CD4-positive, alpha-beta T cell (primary cell): ENCODE measurements around the gene CCL2. TPM values are rescaled to one million over a fixed set of nuclear protein-coding genes. Genes with fewer than 3 reads are reported as not detected.

Source experiments
- ATAC-seq: fragments of 200-7000 bp; cut with Tn5 transposase; one replicate; pipeline ENCODE4 v1.10.0; 2022; ENCODE audit warnings: mild to moderate bottlenecking; ENCODE audit not compliant: poor library complexity
- CTCF ChIA-PET: fragments of 350-600 bp; sonication (Branson Sonifier 250); formaldehyde crosslinking; loops from one replicate; lab custom pipeline; 2021; ENCODE audit warnings: antibody characterized with exemption, inconsistent platforms; lab: Charles Lee
- POLR2A ChIA-PET: fragments of 350-600 bp; sonication (Branson Sonifier 250); formaldehyde crosslinking; loops from one replicate; lab custom pipeline; 2021; ENCODE audit warnings: antibody characterized with exemption, inconsistent platforms; lab: Charles Lee
- DNase-seq, 14 experiments: peaks; one replicate each; pipeline ENCODE4 v3.0.0-alpha.2; 2013 to 2020; ENCODE audit warnings: mixed read lengths in 2 of 14
- H3K27ac ChIP-seq, 2 donors: one replicate each; pipeline versions ENCODE4 v1.5.1 to v1.7.0; 2013; ENCODE audit warnings: low read length in 2 of 2, low read depth in 1 of 2, mild to moderate bottlenecking in 1 of 2
- H3K27me3 ChIP-seq, 2 experiments: 1 replicate in 1 of 2; 2 replicates in 1 of 2; pipeline versions ENCODE4 v1.6.1 to v1.7.0; 2013; ENCODE audit warnings: low read length in 2 of 2, control low read depth in 1 of 2, mild to moderate bottlenecking in 1 of 2, moderate library complexity in 1 of 2; ENCODE audit not compliant: insufficient read depth in 2 of 2, control insufficient read depth in 1 of 2
- H3K36me3 ChIP-seq: one replicate; pipeline ENCODE4 v1.6.1; 2013; ENCODE audit warnings: low read length, control low read depth; ENCODE audit not compliant: insufficient read depth
- H3K4me1 ChIP-seq: one replicate; pipeline ENCODE4 v1.6.1; 2013; ENCODE audit warnings: low read length, control low read depth; ENCODE audit not compliant: insufficient read depth
- H3K4me3 ChIP-seq: one replicate; pipeline ENCODE4 v1.5.1; 2013; ENCODE audit warnings: mild to moderate bottlenecking, low read length, moderate library complexity
- H3K9me3 ChIP-seq, 2 experiments: 1 replicate in 1 of 2; 2 replicates in 1 of 2; pipeline versions ENCODE4 v1.6.1 to v1.7.0; 2013; ENCODE audit warnings: low read length in 2 of 2, mild to moderate bottlenecking in 2 of 2, control low read depth in 1 of 2, moderate library complexity in 1 of 2; ENCODE audit not compliant: control insufficient read depth in 1 of 2, insufficient read depth in 1 of 2
- H3K27ac Mint-ChIP-seq: one replicate; pipeline ENCODE4 v1.8.0; 2020; ENCODE audit warnings: mixed read lengths
- H3K27me3 Mint-ChIP-seq: one replicate; pipeline ENCODE4 v1.8.0; 2021; ENCODE audit warnings: mixed read lengths
- H3K36me3 Mint-ChIP-seq: one replicate; pipeline ENCODE4 v1.8.0; 2021; ENCODE audit warnings: low read depth, mixed read lengths
- H3K4me1 Mint-ChIP-seq: one replicate; pipeline ENCODE4 v1.8.0; 2021; ENCODE audit warnings: low read depth, mixed read lengths
- H3K4me3 Mint-ChIP-seq: one replicate; pipeline ENCODE4 v1.8.0; 2020; ENCODE audit warnings: mild to moderate bottlenecking, mixed read lengths
- H3K9me3 Mint-ChIP-seq: one replicate; pipeline ENCODE4 v1.8.0; 2020; ENCODE audit warnings: mixed read lengths
- intact Hi-C, 2 experiments: fragments of 100-400 bp; cut with DNase I in 1 of 2; cut with micrococcal nuclease in 1 of 2; formaldehyde crosslinking; loops; one replicate each; pipeline versions ENCODE4 v1.15.1 to v1.9.0; 2023 to 2025; cut with DNase I, micrococcal nuclease
- total RNA-seq, 174 experiments: library from RNA in 2 of 174; stranded (reverse) in 2 of 174; gene quantifications; one replicate each; pipeline ENCODE4 v1.2.3 and lab custom pipeline; 2021 to 2026
- TF ChIP-seq, protein P1 (sequence below): fragments of 200-600 bp; IDR thresholded peaks from one replicate; pipeline ENCODE4 v1.8.0; 2022; ENCODE audit warnings: antibody characterized with exemption, mild to moderate bottlenecking

Gene CCL2
- total RNA-seq, 2 experiments from 2014 or later, result not detected

DNA sequence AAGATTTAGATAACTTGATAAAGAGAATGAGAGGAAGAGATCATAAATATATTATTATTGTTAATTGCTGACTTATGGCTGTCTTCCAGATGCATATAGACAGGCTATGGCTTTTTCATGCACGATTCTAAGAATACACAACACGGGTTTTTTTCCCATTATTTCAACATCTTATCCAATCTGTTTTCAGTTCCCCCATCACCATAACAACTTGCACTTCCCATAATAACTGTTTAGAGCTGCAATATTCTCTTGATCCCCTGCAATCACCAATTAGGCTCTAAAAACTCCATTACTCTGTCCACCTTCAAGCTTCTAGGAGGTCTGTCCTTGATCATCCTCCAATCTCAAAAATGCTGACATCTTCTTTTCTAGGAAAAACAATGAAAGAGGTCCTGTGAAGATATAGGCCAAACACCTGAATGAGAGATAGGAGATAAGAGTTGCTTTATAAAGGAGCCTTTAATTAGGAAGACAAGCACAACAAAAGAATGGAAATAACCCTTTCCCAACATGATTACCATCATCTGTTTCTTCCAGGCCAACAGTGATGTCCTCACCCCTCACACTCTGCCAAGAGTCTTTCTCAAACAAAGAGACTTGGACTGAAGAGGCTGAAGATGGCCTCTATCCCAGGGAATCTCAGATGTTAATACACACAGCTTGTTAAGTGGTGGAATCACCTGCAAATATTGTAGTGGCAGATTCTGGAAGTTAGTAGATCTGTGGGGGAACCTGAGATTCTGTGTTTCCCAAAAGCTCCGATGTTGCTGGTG lies 32.2 kb upstream of the CCL2 start:
- no peak overlapping the region for H3K27ac ChIP-seq
- ChIA-PET CTCF (no interaction called here), POLR2A (no interaction called here)
- no peak overlapping the region for H3K27ac Mint-ChIP-seq
- no peaks in the 10 kb centered on the region for H3K4me1 Mint-ChIP-seq
- no peaks in the 10 kb centered on the region for H3K4me1 ChIP-seq
- TF ChIP-seq, protein P1, sequence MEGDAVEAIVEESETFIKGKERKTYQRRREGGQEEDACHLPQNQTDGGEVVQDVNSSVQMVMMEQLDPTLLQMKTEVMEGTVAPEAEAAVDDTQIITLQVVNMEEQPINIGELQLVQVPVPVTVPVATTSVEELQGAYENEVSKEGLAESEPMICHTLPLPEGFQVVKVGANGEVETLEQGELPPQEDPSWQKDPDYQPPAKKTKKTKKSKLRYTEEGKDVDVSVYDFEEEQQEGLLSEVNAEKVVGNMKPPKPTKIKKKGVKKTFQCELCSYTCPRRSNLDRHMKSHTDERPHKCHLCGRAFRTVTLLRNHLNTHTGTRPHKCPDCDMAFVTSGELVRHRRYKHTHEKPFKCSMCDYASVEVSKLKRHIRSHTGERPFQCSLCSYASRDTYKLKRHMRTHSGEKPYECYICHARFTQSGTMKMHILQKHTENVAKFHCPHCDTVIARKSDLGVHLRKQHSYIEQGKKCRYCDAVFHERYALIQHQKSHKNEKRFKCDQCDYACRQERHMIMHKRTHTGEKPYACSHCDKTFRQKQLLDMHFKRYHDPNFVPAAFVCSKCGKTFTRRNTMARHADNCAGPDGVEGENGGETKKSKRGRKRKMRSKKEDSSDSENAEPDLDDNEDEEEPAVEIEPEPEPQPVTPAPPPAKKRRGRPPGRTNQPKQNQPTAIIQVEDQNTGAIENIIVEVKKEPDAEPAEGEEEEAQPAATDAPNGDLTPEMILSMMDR, result no peak
- peak in 1 of 14 experiments; percentile 13 for DNase-seq
- no peak for ATAC-seq
- no peaks in the 10 kb centered on the region for H3K9me3 ChIP-seq
- H3K36me3 Mint-ChIP-seq, result no peaks in the 10 kb centered on the region
- H3K4me3 Mint-ChIP-seq, result no peak overlapping the region
- intact Hi-C loops, result no loop called here
- H3K4me3 ChIP-seq, result no peak overlapping the region
- peaks cover 9 to 12% of the 10 kb centered on the region in 2 experiments for H3K27me3 ChIP-seq
- H3K9me3 Mint-ChIP-seq, result no peaks in the 10 kb centered on the region
- H3K36me3 ChIP-seq, result no peaks in the 10 kb centered on the region
- peaks cover 62% of the 10 kb centered on the region for H3K27me3 Mint-ChIP-seq

- Histone ChIP-seq H3K4me3 (no peak overlapping the region), H3K27me3 (peaks cover 5 to 11% of the 10 kb centered on the region in 2 experiments), H3K36me3 (no peaks in the 10 kb centered on the region), H3K4me1 (no peaks in the 10 kb centered on the region), H3K9me3 (peaks cover 2 to 11% of the 10 kb centered on the region in 2 experiments), H3K27ac (no peak overlapping the region)
- TF ChIP-seq, protein P1, result no peak
- Mint-ChIP-seq H3K9me3 (peaks cover 3% of the 10 kb centered on the region), H3K36me3 (no peaks in the 10 kb centered on the region), H3K27ac (no peak overlapping the region), H3K27me3 (peaks cover 52% of the 10 kb centered on the region), H3K4me1 (no peaks in the 10 kb centered on the region), H3K4me3 (no peak overlapping the region)
- CTCF ChIA-PET, result no interaction called here
- intact Hi-C loops, result no loop called here
- POLR2A ChIA-PET, result no interaction called here
- ATAC-seq (no peak), DNase-seq (no peak)
Observed at GRCh38 chr17:34225046-34225445, 30.0 kb upstream of the CCL2 start.

GRCh38 chr17:34226011-34226743 lies 28.9 kb upstream of the CCL2 start:
- peaks cover 50% of the 10 kb centered on the region for H3K27me3 Mint-ChIP-seq
- H3K4me1 Mint-ChIP-seq, result no peaks in the 10 kb centered on the region
- TF ChIP-seq, protein P1, result no peak
- H3K4me1 ChIP-seq, result no peaks in the 10 kb centered on the region
- H3K9me3 Mint-ChIP-seq, result peaks cover 7% of the 10 kb centered on the region
- H3K9me3 ChIP-seq, result peaks cover 5 to 13% of the 10 kb centered on the region in 2 experiments
- peaks cover 5 to 8% of the 10 kb centered on the region in 2 experiments for H3K27me3 ChIP-seq
- ATAC-seq (no peak), DNase-seq (no peak)
- no peak overlapping the region for H3K27ac Mint-ChIP-seq
- ChIA-PET CTCF (no interaction called here), POLR2A (no interaction called here)
- H3K36me3 Mint-ChIP-seq, result no peaks in the 10 kb centered on the region
- intact Hi-C loops, result no loop called here
- H3K36me3 ChIP-seq, result no peaks in the 10 kb centered on the region
- no peak overlapping the region for H3K27ac ChIP-seq
- H3K4me3 ChIP-seq, result no peak overlapping the region
- no peak overlapping the region for H3K4me3 Mint-ChIP-seq
